CD4-positive, alpha-beta T cell treated with Interleukin-4 for 1 hour (primary cell): Measurements from ENCODE around the gene GON4L.
A peak's percentile ranks its signal among the peaks of the same experiment; 100 is the strongest.
"Not testable (repeated sequence)": the region's sequence is repeated elsewhere in the genome, so short reads cannot be mapped to it uniquely, and the experiment has no call there.

Experiments
- DNase-seq, 2 donors: peaks; one replicate each; pipeline ENCODE4 v3.0.0-alpha.2; 2020 to 2022

GON4L gene

DNA sequence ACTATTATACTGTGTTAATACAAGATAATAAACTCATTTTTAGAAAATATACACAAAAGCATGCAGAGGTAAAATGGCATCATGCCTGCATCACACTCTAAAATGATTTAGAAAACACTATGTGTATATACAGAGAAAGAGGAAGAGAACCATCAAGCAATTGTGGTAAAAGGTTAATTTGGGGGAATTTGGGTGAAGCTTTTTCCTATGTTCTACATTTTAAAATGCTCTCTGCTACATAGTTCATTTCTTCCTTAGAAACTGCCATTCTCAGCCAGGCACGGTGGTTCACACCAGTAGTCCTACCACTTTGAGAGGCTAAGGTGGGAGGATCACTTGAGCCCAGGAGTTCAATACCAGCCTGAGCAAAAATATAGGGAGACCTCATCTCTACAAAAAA, 44.1 kb downstream of the GON4L start:
- no peak for DNase-seq

DNA sequence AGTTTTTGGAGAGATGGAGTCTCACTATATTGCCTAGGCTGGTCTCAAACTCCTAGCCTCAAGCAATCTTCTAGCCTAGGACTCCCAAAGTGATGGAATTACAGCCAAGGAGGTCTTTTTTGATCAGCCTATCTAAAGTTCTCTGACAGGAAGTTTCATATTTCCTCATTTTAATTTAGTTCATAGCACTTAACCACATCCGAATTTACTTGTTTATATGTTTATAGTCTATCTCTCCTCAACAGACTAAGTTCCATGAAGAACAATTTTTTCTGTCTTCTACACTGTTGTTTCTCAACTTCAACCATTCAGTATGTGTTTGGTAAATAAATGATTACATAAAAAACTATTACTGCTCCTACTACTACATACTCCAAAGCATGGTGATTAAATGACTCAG, 47.9 kb downstream of the GON4L start:
- no peak for DNase-seq

- no peak for DNase-seq
Observed at GRCh38 chr1:155801149-155801548, 55.9 kb downstream of the GON4L start.

- DNase-seq = not testable (repeated sequence)
Observed at GRCh38 chr1:155795618-155796017, 61.4 kb downstream of the GON4L start.

DNA sequence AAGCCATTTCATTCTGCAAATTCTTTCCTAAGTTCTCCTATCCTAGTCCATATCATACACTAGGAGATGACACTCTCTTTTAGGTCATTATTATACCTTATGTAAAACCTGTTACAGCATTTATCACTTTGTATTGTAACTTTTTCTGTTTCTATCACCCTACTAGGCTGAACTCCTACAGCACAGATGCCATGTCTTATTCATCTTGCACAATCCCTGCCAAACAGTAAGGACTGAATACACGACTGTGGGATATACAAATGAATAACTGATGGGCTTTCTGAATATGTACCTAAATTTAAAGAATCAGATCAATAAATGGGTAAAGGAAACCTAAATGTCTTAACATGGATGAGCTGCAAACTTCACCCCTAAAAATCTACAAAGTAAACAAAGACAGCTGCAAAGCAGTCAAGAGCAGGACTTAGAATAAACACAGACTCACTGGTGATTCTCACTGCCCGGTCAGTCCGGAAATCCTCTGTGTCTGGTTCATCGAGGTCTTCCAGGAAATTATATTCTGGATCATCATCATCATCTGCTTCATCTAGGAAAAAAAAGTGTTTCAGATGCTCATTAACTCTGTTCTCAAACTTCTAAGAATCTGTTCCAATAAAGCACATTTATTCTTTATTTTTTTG, 62.3 kb downstream of the GON4L start:
- DNase-seq = no peak

DNA sequence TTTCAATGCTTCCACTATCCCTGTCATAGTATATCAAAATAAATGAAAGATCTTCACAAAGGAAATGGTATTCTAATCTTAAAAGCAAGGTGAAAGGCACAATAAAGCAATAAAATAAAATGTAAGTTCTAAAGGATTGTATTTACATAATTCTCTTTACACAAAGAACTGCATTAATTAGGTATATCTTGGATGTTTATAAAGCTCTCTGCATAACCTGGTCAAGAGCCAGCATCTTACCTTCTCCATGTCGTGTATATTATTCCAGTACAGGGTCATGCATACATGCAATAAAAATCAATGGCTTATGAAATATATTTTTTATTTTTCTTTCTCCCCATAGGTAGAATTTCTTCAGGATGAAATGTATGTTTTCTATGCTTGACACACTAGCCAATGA, 63.8 kb downstream of the GON4L start:
- no peak for DNase-seq

DNA sequence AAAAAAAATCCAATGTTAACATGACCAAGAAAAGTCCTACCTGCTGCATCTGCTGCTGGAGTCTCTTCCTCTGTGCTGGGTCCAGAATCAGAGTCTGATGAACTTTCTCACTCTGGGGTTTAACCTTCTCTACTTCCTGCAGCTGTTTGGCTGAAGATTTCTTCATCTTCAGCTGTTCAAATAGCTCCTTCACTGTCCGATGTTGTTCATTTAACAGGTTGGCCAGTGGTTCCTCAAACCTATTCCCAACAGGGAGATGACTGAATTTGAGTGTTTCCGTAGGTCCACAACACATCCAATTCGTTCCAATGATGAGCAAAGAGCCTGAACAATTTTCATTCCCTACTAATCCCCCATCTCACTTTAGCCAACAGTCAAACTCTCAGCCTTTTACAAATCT, 79.4 kb downstream of the GON4L start:
- DNase-seq = no peak

- no peak for DNase-seq
Observed at GRCh38 chr1:155776414-155776813, 80.6 kb downstream of the GON4L start.

- DNase-seq = no peak
Observed at GRCh38 chr1:155773221-155773620, 83.8 kb downstream of the GON4L start.

DNA sequence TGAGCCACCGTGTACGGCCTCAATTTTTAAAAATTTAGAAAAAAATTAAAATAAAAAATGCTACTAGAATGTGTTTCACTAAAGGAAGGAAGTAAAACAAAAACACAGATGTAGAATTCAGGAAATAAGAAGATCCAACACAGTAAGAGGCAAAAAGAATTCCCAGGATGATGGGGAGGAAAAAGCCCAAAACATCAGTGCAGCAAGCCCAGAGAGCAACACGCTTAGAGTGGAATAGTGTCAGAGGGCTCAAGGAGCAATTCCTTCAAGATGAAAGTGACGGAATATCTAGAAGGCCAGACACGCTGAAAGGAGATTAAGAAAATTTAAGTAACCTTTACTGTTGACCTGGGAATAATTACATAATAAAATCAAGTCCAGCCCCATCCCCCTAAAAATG, 87.8 kb downstream of the GON4L start:
- no peak for DNase-seq

DNA sequence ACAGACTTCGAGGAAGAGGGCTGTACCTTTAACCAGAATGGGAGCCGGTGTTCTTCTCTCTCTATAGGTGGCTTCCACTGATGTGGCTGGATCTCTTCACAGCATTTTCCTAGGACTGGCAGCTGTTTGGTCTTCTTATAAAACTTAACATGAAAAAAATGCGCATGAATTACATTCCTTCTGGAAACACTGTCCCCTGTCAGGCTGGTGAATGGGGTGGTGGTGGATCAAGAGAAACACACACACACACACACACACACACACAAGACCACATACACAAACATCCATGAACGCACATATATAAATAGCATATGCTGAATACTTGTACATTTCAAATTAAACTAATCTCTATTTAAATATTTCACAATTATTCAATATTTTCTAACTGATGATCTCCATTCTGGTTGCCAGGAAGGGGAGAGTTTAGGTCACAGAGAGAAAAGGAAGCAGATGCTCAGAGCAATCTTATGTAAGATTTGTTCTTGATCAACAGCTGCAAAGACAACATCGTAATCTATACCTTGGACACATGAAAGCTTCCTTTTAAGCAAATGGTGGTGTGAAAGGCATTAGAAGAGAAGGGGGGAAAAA, 89.5 kb downstream of the GON4L start:
- not testable (repeated sequence) for DNase-seq

DNA sequence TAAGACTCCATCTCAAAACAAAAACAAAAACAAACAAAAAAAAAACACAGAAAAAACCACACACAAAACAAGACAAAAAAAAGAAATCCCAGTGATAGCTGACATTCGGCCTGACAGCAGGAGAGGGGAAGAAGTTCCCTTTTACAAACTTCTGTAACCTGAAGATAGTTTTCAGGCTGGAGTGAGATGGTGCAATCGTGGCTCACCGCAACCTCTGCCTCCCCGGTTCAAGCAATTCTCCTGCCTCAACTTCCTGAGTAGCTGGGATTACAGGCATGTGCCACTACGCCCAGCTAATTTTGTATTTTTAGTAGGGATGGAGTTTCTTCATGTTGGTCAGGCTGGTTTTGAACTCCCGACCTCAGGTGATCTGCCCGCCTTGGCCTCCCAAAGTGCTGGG, 93.0 kb downstream of the GON4L start:
- DNase-seq = peak in 1 of 2 donors; percentile 12

DNA sequence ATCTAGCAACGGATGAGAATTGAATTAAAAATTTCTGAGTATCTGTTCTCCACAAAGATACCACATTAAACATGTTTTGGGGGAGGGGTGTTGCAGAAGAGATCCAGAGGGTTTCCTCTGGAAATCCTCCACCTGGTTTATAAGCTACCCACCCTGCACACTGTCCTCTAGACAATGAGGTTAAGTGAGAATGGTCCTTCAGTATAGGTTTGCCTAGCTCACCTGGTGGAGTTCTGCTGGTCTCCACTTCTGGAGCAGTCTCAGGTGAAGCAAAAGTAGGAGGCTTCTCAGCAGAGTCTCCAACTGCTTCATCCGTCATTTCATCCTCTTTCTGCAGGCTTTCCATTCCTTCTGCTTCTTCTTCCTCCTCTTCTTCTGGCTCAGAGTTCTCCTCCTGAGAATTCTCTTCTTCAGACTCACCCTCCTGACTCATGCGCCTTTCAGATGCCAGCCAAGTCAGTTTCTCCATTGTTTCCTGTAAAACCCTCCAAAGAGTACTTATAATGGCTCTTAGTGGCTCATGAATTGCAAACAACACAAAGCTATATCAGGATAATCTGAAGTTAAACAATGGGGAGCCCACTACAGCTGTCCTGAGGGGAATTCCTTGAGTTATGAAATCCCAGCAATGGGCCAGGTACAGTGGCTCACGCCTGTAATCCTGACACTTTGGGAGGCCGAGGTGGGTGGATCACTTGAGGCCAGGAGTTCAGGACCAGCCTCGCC, 93.8 kb downstream of the GON4L start:
- peak in 1 of 2 donors; percentile 21 for DNase-seq

DNA sequence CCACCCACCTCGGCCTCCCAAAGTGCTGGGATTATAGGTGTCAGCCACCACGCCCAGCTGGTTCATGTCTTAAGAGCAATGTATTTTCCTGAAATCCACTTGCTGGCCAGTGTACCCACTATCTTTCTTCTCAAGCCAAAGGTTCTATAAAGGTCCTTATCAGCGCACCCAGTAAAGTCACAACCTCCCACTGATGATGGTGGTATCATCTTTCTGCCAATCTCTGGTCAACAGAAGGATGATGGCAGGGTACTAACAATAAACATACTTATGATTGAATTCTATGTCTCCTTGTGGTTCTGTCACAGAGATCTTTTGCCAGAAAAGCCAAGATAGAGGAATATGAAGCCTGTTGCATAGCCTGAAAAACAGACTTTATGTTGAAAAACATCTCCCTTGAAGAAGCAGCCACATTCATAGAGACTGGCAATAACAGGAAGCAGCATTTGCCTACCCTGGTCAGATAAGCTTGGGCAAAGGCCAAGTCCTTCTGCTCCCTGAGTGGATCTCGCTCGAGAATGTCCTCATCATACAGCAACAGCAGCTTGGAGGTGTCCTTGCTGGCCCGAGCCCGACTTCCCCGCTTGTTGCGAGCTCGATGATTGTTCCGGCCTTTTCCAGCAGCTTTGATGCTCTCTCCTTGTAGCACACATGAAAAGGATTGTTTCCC, 95.1 kb downstream of the GON4L start:
- no peak for DNase-seq

- no peak for DNase-seq
Observed at GRCh38 chr1:155760751-155761475, 96.1 kb downstream of the GON4L start.

DNA sequence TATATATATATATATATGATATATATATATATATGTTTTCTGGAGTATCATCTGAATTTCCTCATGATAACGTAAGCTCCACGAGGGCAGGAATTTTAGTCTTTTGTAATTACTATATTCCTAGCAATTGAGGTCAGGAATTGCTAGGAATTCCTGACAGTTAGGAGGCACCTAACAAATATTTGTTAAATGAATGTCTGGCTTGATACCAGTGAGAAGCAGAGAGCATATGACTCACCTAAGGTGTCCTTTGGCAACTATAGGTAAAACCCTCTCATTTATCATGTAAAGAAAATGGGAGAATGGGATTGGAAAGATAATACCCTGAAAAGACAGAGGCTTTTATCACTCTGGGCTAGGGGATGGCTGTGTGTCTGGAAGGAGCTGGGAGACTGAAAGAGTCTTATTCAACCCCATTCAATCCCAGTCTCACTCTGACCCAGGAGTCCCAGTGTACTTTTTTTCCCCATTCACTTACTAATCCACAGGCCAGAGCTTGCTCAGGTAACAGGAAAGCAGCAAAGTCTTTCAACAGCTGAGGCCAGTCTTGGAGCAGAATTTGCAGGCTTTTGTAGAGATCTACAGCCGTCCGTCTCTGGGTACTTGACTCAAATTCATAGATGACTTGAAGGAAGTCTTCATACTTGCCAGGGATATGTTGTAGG, 96.9 kb downstream of the GON4L start:
- DNase-seq = no peak

GRCh38 chr1:155759017-155759416, 98.0 kb downstream of the GON4L start:
- DNase-seq = not testable (repeated sequence)

DNA sequence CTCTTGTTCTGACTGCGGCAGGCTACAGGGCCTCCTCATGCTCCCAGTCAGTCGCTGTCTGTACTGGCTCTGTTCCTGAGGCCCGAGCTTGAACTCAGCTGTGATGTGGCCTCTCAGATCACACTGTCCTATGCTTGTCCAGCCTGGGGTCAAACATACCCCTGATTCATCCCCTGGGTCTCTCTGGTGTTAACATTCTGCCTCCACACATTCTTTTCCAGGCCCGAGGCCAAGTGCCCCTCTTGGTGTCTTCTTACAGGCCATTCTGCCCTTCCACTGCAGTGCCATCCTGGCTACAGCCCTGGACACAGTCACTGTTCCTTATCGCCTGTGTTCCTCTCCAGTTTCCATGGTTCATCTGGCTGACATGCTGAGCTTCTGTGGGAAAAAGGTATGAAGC, 108.9 kb downstream of the GON4L start:
- DNase-seq = not testable (repeated sequence)

GRCh38 chr1:155747586-155747985, 109.4 kb downstream of the GON4L start:
- DNase-seq = not testable (repeated sequence)

- DNase-seq = peak; percentile 92 to 93
Observed at GRCh38 chr1:155745284-155746228, 111.5 kb downstream of the GON4L start.

- no peak for DNase-seq
Observed at GRCh38 chr1:155744711-155745283, 112.2 kb downstream of the GON4L start.
